ENCODE measurements around the gene ERGIC3.

The ERGIC3 gene

GRCh38 chr20:35583636-35584560 lies 42.0 kb downstream of the ERGIC3 start:
- Mint-ChIP-seq H3K27me3 (ENCODE audit: low read depth) (no peaks in the 10 kb centered on the region), H3K27ac (no peak overlapping the region), H3K4me1 (ENCODE audit: low read depth) (no peaks in the 10 kb centered on the region), H3K9me3 (no peaks in the 10 kb centered on the region), H3K4me3 (no peak overlapping the region), H3K36me3 (ENCODE audit: low read depth) (no peaks in the 10 kb centered on the region)
- DNase-seq (ENCODE audit: low spot score), result no peak

GRCh38 chr20:35586751-35587425 lies 45.0 kb downstream of the ERGIC3 start:
- no peak for DNase-seq (ENCODE audit: low spot score)
- Mint-ChIP-seq H3K4me1 (ENCODE audit: low read depth) (no peaks in the 10 kb centered on the region), H3K36me3 (ENCODE audit: low read depth) (no peaks in the 10 kb centered on the region), H3K9me3 (no peaks in the 10 kb centered on the region), H3K27me3 (ENCODE audit: low read depth) (no peaks in the 10 kb centered on the region), H3K4me3 (no peak overlapping the region), H3K27ac (no peak overlapping the region)

- H3K4me3 Mint-ChIP-seq, result no peak overlapping the region
- DNase-seq (ENCODE audit: low spot score), result no peak
- no peaks in the 10 kb centered on the region for H3K36me3 Mint-ChIP-seq (ENCODE audit: low read depth)
- no peaks in the 10 kb centered on the region for H3K4me1 Mint-ChIP-seq (ENCODE audit: low read depth)
- H3K27ac Mint-ChIP-seq, result no peak overlapping the region
- no peaks in the 10 kb centered on the region for H3K9me3 Mint-ChIP-seq
- H3K27me3 Mint-ChIP-seq (ENCODE audit: low read depth), result no peaks in the 10 kb centered on the region
Observed at GRCh38 chr20:35587436-35587835, 45.6 kb downstream of the ERGIC3 start.

GRCh38 chr20:35588397-35588796 lies 46.5 kb downstream of the ERGIC3 start:
- H3K27me3 Mint-ChIP-seq (ENCODE audit: low read depth), result no peaks in the 10 kb centered on the region
- no peaks in the 10 kb centered on the region for H3K36me3 Mint-ChIP-seq (ENCODE audit: low read depth)
- no peak overlapping the region for H3K27ac Mint-ChIP-seq

GRCh38 chr20:35592339-35592974 lies 50.6 kb downstream of the ERGIC3 start:
- H3K4me3 Mint-ChIP-seq, result no peak overlapping the region
- DNase-seq (ENCODE audit: low spot score), result no peak
- H3K9me3 Mint-ChIP-seq, result no peaks in the 10 kb centered on the region
- H3K27me3 Mint-ChIP-seq (ENCODE audit: low read depth), result peaks cover 20% of the 10 kb centered on the region
- H3K4me1 Mint-ChIP-seq (ENCODE audit: low read depth), result no peaks in the 10 kb centered on the region
- no peaks in the 10 kb centered on the region for H3K36me3 Mint-ChIP-seq (ENCODE audit: low read depth)
- H3K27ac Mint-ChIP-seq, result no peak overlapping the region

More at GRCh38 chr20:35588397-35588796, 46.5 kb downstream of the ERGIC3 start:
- Mint-ChIP-seq H3K9me3 (no peaks in the 10 kb centered on the region), H3K4me1 (ENCODE audit: low read depth) (no peaks in the 10 kb centered on the region), H3K4me3 (no peak overlapping the region)
- DNase-seq (ENCODE audit: low spot score), result no peak

- Mint-ChIP-seq H3K4me3 (no peak overlapping the region), H3K36me3 (ENCODE audit: low read depth) (no peaks in the 10 kb centered on the region), H3K27ac (no peak overlapping the region), H3K4me1 (ENCODE audit: low read depth) (no peaks in the 10 kb centered on the region), H3K27me3 (ENCODE audit: low read depth) (peaks cover 44% of the 10 kb centered on the region), H3K9me3 (no peaks in the 10 kb centered on the region)
- no peak for DNase-seq (ENCODE audit: low spot score)
Observed at GRCh38 chr20:35595456-35595855, 53.6 kb downstream of the ERGIC3 start.

- no peak for DNase-seq (ENCODE audit: low spot score)
- H3K4me3 Mint-ChIP-seq, result no peak overlapping the region
- H3K27ac Mint-ChIP-seq, result no peak overlapping the region
- no peaks in the 10 kb centered on the region for H3K36me3 Mint-ChIP-seq (ENCODE audit: low read depth)
- peaks cover 49% of the 10 kb centered on the region for H3K27me3 Mint-ChIP-seq (ENCODE audit: low read depth)
- no peaks in the 10 kb centered on the region for H3K9me3 Mint-ChIP-seq
- peaks cover 2% of the 10 kb centered on the region for H3K4me1 Mint-ChIP-seq (ENCODE audit: low read depth)
Observed at GRCh38 chr20:35595901-35596300, 54.0 kb downstream of the ERGIC3 start.

- no peak overlapping the region for H3K27ac Mint-ChIP-seq
- DNase-seq (ENCODE audit: low spot score), result no peak
- no peaks in the 10 kb centered on the region for H3K9me3 Mint-ChIP-seq
- no peaks in the 10 kb centered on the region for H3K36me3 Mint-ChIP-seq (ENCODE audit: low read depth)
- H3K4me1 Mint-ChIP-seq (ENCODE audit: low read depth), result peaks cover 3% of the 10 kb centered on the region
- H3K27me3 Mint-ChIP-seq (ENCODE audit: low read depth), result peaks cover 54% of the 10 kb centered on the region
- H3K4me3 Mint-ChIP-seq, result no peak overlapping the region
Observed at GRCh38 chr20:35597186-35597585, 55.3 kb downstream of the ERGIC3 start.

GRCh38 chr20:35598476-35598875 lies 56.6 kb downstream of the ERGIC3 start:
- H3K27me3 Mint-ChIP-seq (ENCODE audit: low read depth), result peaks cover 62% of the 10 kb centered on the region
- H3K4me1 Mint-ChIP-seq (ENCODE audit: low read depth), result peaks cover 3% of the 10 kb centered on the region
- H3K4me3 Mint-ChIP-seq, result no peak overlapping the region
- no peaks in the 10 kb centered on the region for H3K36me3 Mint-ChIP-seq (ENCODE audit: low read depth)
- no peak for DNase-seq (ENCODE audit: low spot score)
- no peak overlapping the region for H3K27ac Mint-ChIP-seq
- H3K9me3 Mint-ChIP-seq, result no peaks in the 10 kb centered on the region

- Mint-ChIP-seq H3K4me1 (ENCODE audit: low read depth) (peaks cover 3% of the 10 kb centered on the region), H3K27me3 (ENCODE audit: low read depth) (peaks cover 63% of the 10 kb centered on the region)
Observed at GRCh38 chr20:35598899-35599775, 57.3 kb downstream of the ERGIC3 start.

GRCh38 chr20:35599776-35600120 lies 57.9 kb downstream of the ERGIC3 start:
- H3K27ac Mint-ChIP-seq, result no peak overlapping the region
- H3K27me3 Mint-ChIP-seq (ENCODE audit: low read depth), result peaks cover 58% of the 10 kb centered on the region
- H3K4me1 Mint-ChIP-seq (ENCODE audit: low read depth), result peaks cover 3% of the 10 kb centered on the region
- no peak overlapping the region for H3K4me3 Mint-ChIP-seq
- no peaks in the 10 kb centered on the region for H3K9me3 Mint-ChIP-seq
- H3K36me3 Mint-ChIP-seq (ENCODE audit: low read depth), result no peaks in the 10 kb centered on the region
- no peak for DNase-seq (ENCODE audit: low spot score)

More at GRCh38 chr20:35598899-35599775, 57.3 kb downstream of the ERGIC3 start:
- no peaks in the 10 kb centered on the region for H3K36me3 Mint-ChIP-seq (ENCODE audit: low read depth)
- no peaks in the 10 kb centered on the region for H3K9me3 Mint-ChIP-seq
- H3K4me3 Mint-ChIP-seq, result no peak overlapping the region
- H3K27ac Mint-ChIP-seq, result no peak overlapping the region
- no peak for DNase-seq (ENCODE audit: low spot score)

GRCh38 chr20:35600176-35600992 lies 58.5 kb downstream of the ERGIC3 start:
- H3K4me1 Mint-ChIP-seq (ENCODE audit: low read depth), result peaks cover 3% of the 10 kb centered on the region
- H3K27ac Mint-ChIP-seq, result no peak overlapping the region
- no peaks in the 10 kb centered on the region for H3K9me3 Mint-ChIP-seq
- H3K27me3 Mint-ChIP-seq (ENCODE audit: low read depth), result peaks cover 58% of the 10 kb centered on the region
- no peak for DNase-seq (ENCODE audit: low spot score)
- peak overlapping the region; percentile 74 for H3K4me3 Mint-ChIP-seq
- H3K36me3 Mint-ChIP-seq (ENCODE audit: low read depth), result no peaks in the 10 kb centered on the region
